ENCODE results near the gene MRAS.

The MRAS gene

DNA sequence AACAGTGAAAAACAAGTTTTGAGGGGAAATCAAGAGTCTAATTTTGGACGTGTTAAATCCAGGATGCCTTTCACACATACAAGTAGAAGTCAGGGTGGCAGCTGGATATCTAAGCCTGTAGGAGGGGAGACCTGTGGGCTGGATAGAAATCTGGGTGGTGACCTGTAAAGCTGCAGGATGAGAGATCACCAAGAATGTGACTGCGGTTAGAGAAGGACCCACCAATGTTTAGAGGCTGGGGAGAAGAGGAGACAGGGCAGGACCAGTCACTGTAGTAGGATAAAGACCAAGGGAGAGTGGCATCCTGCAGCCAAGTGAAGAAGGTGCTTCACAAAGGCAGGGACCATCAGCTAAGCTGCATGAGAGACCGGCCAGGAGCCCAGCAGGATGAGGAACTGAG, 36.2 kb downstream of the MRAS start:
- Mint-ChIP-seq H3K4me3 (no peak overlapping the region), H3K27ac (no peak overlapping the region), H3K4me1 (ENCODE audit: low read depth) (no peaks in the 10 kb centered on the region), H3K9me3 (no peaks in the 10 kb centered on the region), H3K27me3 (peaks cover 18% of the 10 kb centered on the region), H3K36me3 (ENCODE audit: low read depth) (no peaks in the 10 kb centered on the region)

GRCh38 chr3:138384976-138385375, 36.6 kb downstream of the MRAS start:
- Mint-ChIP-seq H3K4me3 (no peak overlapping the region), H3K27ac (no peak overlapping the region), H3K27me3 (peaks cover 18% of the 10 kb centered on the region), H3K4me1 (ENCODE audit: low read depth) (no peaks in the 10 kb centered on the region), H3K36me3 (ENCODE audit: low read depth) (no peaks in the 10 kb centered on the region), H3K9me3 (no peaks in the 10 kb centered on the region)

DNA sequence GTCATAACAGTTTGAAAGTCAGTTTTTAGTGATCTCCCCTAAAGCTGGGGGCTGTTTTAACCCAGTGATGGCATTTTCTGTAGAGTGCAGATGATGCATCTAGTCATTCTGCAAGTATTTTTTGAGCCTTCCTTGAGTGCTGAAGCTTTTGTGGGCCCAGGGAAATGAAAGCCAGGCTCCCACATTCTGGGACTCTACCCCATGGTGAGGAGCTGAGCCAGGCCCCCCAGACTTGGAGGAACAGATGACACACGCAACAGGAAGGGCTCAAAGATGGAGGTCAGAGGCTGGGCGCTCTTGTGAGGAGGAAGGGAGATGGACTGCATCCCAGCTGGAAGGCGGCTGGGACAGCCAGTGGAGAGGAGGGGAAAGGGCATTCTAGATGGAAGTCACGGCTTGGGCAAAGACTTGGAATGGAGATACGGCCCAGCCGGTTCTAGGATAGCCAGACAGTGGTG, 40.8 kb downstream of the MRAS start:
- Mint-ChIP-seq H3K27ac (no peak overlapping the region), H3K36me3 (ENCODE audit: low read depth) (no peaks in the 10 kb centered on the region), H3K9me3 (no peaks in the 10 kb centered on the region), H3K4me1 (ENCODE audit: low read depth) (no peaks in the 10 kb centered on the region), H3K4me3 (no peak overlapping the region), H3K27me3 (peaks cover 11% of the 10 kb centered on the region)

DNA sequence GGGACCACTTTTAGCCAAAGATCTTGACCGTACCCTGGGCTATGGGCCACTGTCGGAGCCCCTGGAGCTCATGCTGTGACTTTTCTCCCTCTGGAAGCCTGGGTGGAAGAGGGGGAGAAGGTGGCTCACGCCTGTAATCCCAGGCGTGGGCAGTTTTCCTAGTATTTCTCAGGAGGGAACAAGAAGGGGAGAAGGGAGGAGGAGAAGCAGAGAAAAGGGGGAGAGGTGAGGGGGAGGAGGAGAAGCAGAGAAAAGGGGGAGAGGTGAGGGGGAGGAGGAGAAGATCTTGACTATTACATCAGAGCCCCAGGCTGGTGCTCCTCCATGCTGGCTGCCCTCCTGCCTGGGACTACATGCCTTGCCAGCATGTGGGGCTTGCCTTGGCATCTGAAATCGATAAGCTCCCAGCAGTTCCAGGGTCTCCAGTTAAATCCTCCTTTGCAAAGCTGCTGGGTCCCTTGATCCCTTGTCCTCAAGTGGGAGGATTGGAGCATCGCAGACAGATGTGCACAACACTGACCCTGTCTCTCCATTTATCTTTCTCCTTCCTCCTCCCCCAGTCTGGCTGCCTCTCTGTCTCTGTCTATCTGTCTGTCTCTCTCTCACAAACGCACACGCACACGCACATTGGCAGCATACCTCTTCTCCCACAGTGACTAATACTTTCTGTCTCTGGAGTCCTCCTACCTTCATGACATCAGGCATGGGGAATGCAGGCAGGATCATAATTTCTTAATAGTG, 41.6 kb downstream of the MRAS start:
- Mint-ChIP-seq H3K27ac (no peak overlapping the region), H3K36me3 (ENCODE audit: low read depth) (no peaks in the 10 kb centered on the region), H3K27me3 (peaks cover 2% of the 10 kb centered on the region), H3K4me1 (ENCODE audit: low read depth) (no peaks in the 10 kb centered on the region), H3K9me3 (no peaks in the 10 kb centered on the region), H3K4me3 (no peak overlapping the region)

GRCh38 chr3:138390582-138390932, 42.2 kb downstream of the MRAS start:
- Mint-ChIP-seq H3K27ac (no peak overlapping the region), H3K36me3 (ENCODE audit: low read depth) (no peaks in the 10 kb centered on the region), H3K4me3 (no peak overlapping the region), H3K9me3 (no peaks in the 10 kb centered on the region), H3K4me1 (ENCODE audit: low read depth) (no peaks in the 10 kb centered on the region), H3K27me3 (peaks cover 6% of the 10 kb centered on the region)

DNA sequence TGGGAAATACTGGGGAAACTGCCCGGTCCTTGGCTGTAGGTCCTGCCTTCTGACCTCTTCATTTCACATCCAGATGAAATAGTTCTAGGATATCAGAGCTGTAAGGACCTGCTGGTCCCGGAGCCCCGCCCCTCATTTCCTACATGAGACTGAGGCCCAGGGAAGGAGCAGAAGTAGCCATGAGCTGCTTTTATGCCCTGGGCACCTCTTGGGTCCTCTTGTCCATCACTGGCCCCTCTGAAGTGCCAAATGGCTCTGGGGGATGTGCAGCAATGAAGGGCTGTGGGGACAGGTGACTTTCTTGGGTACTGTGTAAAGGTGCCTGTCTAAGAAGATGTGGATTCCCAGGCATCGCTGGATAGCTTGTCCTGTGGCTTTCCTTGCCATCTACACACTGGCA, 45.8 kb downstream of the MRAS start:
- H3K4me1 Mint-ChIP-seq (ENCODE audit: low read depth) = no peaks in the 10 kb centered on the region
- H3K27me3 Mint-ChIP-seq = peaks cover 7% of the 10 kb centered on the region
- H3K27ac Mint-ChIP-seq = no peak overlapping the region
- no peaks in the 10 kb centered on the region for H3K9me3 Mint-ChIP-seq
- H3K36me3 Mint-ChIP-seq (ENCODE audit: low read depth) = no peaks in the 10 kb centered on the region
- H3K4me3 Mint-ChIP-seq = no peak overlapping the region

- Mint-ChIP-seq H3K36me3 (ENCODE audit: low read depth) (no peaks in the 10 kb centered on the region), H3K4me3 (no peak overlapping the region), H3K27me3 (peaks cover 7% of the 10 kb centered on the region), H3K27ac (no peak overlapping the region), H3K9me3 (no peaks in the 10 kb centered on the region), H3K4me1 (ENCODE audit: low read depth) (no peaks in the 10 kb centered on the region)
These were observed 46.3 kb downstream of the MRAS start for GRCh38 chr3:138394686-138395085.

DNA sequence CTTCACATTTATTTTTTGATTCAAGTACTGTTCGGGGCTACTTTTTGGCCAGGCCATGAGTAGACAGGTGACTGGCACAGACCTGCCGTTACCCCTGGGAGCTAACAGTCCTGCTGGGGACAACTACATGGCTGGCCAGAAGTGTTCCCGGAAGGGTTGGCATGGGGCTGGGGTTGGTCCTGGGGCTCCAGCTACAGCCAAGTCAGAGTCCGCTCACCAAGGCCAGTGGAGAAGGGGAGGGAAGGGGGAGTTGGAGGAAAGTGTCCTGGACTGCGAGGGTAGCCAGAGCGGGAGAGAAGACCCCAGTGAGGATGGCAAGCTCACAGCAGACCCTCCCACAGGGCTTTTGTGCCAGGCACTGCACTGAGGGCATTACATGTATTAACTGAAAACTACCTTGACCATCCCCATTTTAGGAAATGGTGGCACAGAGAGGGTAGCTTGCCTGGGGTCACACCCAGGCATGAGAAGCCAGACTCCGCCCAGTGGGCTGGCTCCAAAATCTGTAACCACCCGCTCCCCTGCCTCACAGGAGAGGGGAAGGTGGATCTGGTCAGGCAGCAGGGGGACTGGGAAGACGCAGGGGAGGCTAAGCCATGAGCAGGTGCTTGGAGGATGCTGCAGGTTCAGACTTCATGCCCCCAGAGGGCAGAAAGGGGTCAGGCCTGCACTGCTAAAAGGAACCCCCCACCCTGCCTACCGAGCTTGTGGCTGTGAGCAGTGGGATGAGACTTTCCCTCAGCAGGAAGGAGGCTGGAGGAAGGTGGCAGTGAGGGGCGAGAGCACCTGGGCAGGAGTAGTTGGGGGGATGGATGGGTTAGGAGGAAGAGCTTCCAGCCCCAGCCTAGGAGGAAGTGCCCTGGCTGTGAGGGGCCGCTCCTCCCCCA, 47.7 kb downstream of the MRAS start:
- Mint-ChIP-seq H3K36me3 (ENCODE audit: low read depth) (no peaks in the 10 kb centered on the region), H3K4me3 (no peak overlapping the region), H3K4me1 (ENCODE audit: low read depth) (no peaks in the 10 kb centered on the region), H3K9me3 (no peaks in the 10 kb centered on the region), H3K27ac (no peak overlapping the region), H3K27me3 (peaks cover 6% of the 10 kb centered on the region)

- no peaks in the 10 kb centered on the region for H3K36me3 Mint-ChIP-seq (ENCODE audit: low read depth)
- H3K27me3 Mint-ChIP-seq = peaks cover 5% of the 10 kb centered on the region
- H3K4me3 Mint-ChIP-seq = no peak overlapping the region
- H3K4me1 Mint-ChIP-seq (ENCODE audit: low read depth) = no peaks in the 10 kb centered on the region
- no peak overlapping the region for H3K27ac Mint-ChIP-seq
- H3K9me3 Mint-ChIP-seq = no peaks in the 10 kb centered on the region
These were observed 48.5 kb downstream of the MRAS start for GRCh38 chr3:138396752-138397410.

GRCh38 chr3:138397983-138398382, 49.6 kb downstream of the MRAS start:
- Mint-ChIP-seq H3K9me3 (no peaks in the 10 kb centered on the region), H3K4me1 (ENCODE audit: low read depth) (no peaks in the 10 kb centered on the region), H3K4me3 (no peak overlapping the region), H3K27ac (no peak overlapping the region), H3K36me3 (ENCODE audit: low read depth) (no peaks in the 10 kb centered on the region), H3K27me3 (peaks cover 5% of the 10 kb centered on the region)

DNA sequence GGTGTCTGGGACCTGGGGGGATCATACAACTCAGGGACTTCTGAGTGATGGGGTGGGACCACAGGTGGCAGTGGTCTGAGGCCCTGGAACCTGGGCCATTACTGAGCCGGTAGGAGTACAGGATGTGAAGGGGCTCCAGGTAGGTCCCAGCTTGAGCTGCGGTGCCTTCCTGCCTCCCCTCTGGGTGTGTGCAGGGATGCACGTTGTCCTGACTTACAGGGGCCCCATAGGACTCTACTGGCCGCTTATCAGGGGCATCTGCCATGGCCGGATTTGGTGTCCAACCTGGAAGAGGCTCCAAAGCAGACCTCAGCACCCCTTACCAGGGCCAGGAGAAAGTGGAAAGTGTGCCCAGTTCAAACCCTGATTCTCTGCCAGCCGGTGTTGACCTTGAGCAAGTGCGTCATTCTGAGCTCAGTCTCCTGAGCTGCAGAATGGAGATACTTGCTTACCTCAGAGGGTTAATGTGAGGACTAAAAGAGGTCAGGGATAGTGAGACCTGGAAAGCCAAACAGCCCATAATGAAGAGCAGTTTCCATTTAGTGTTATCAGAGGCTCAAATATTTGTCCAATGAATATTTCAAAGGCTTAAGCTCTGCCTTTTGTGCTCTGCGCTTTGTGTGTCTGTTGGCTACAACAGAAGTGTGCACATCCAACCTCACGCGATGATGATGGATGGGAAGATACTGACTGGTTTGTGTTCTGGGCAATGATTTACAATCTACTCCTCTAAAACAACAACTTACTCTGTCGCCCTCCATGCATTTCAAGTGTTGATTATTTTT, 50.6 kb downstream of the MRAS start:
- Mint-ChIP-seq H3K27me3 (peaks cover 6% of the 10 kb centered on the region), H3K4me3 (no peak overlapping the region), H3K9me3 (no peaks in the 10 kb centered on the region), H3K27ac (no peak overlapping the region), H3K36me3 (ENCODE audit: low read depth) (no peaks in the 10 kb centered on the region), H3K4me1 (ENCODE audit: low read depth) (no peaks in the 10 kb centered on the region)

DNA sequence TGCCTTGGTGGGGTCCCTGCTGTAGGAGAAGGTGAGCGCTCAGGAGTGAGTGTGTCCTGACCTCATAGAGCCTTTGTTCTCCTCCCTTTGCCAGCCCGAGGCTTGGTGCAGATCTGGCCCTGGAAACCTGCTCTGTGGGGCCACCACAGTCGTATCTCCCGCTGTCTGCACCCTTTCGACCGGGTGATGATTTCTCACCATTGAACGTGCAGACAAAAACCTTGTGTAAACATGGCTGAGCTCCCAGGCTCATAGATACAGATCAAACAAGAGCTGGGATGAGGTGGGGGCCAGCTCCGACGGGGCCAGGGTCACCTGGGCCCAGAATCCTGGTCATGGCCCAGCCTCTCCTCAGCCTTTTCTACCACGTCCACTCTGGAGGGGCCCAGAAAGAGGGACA, 51.4 kb downstream of the MRAS start:
- Mint-ChIP-seq H3K4me1 (ENCODE audit: low read depth) (no peaks in the 10 kb centered on the region), H3K4me3 (no peak overlapping the region), H3K27ac (no peak overlapping the region), H3K9me3 (no peaks in the 10 kb centered on the region), H3K27me3 (peaks cover 10% of the 10 kb centered on the region), H3K36me3 (ENCODE audit: low read depth) (no peaks in the 10 kb centered on the region)

GRCh38 chr3:138400651-138401070, 52.3 kb downstream of the MRAS start:
- Mint-ChIP-seq H3K27me3 (peaks cover 9% of the 10 kb centered on the region), H3K4me1 (ENCODE audit: low read depth) (no peaks in the 10 kb centered on the region), H3K9me3 (no peaks in the 10 kb centered on the region), H3K27ac (no peak overlapping the region), H3K36me3 (ENCODE audit: low read depth) (no peaks in the 10 kb centered on the region), H3K4me3 (no peak overlapping the region)

DNA sequence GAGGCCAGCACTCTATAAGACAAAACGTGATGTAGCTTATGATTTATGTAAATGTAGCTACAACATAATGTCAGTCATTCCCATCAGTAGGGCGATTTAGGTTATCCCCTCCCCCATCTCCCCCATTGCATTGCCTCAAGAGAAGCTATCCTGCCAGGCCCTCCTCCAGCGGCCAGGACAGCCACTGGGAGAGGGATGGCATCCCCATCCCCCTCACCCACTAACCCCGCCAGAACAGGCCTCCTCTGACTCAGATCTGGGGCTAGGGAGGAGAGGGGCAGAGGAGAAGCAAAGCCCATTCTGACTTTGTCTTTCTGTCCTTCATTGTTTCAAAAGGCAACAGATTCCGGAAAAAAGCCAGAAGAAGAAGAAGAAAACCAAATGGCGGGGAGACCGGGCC, 53.5 kb downstream of the MRAS start:
- Mint-ChIP-seq H3K4me3 (no peak overlapping the region), H3K9me3 (no peaks in the 10 kb centered on the region), H3K27me3 (peaks cover 9% of the 10 kb centered on the region), H3K36me3 (ENCODE audit: low read depth) (no peaks in the 10 kb centered on the region), H3K4me1 (ENCODE audit: low read depth) (no peaks in the 10 kb centered on the region), H3K27ac (no peak overlapping the region)

Measured in stimulated activated naive CD8-positive, alpha-beta T cell treated with anti-CD3 and anti-CD28 coated beads, Interleukin-15, Interleukin-2, amounts not matched to agents 100 ng/mL and 50 ng/mL, for 24 hours (primary cell).